ENCODE results near the gene ZNF385C.

DNA sequence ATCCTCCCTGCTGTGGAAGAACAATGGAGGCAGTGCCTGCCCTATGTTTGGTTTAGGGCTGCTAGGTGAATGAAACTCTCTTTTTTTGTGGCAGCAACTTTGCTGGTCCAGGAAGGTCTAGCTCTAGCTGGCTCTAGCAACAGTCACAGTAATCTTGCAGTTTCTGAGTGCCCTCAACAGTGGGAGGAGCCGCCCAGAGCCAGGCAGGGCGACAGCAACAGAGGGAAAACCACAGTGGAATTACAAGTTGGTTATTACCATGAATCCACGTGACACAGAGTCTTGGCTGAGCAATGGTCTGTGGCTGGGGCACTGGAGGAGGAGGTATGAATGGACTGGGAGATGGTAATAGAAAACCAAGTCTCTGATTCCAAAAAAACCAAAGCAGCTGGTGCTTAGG, 34.7 kb upstream of the ZNF385C start:
- no peak for TF ChIP-seq EZH2 (IDR thresholded peaks at IDR 0.05)
- TF ChIP-seq POLR2AphosphoS5 (IDR thresholded peaks at IDR 0.05; ENCODE audit: borderline replicate concordance, low read depth, low read length), result no peak
